Measurements from ENCODE around the gene ZNF577. TPM values are rescaled to one million over a fixed set of nuclear protein-coding genes. Genes with fewer than 3 reads are reported as not detected.
A peak's percentile ranks its signal among the peaks of the same experiment; 100 is the strongest.
"Not testable (repeated sequence)": the region's sequence is repeated elsewhere in the genome, so short reads cannot be mapped to it uniquely, and the experiment has no call there.

ZNF577 gene
- polyA plus RNA-seq (ENCODE audit: insufficient read length in 3 of 3): 10 to 100 TPM; 40.9 to 59.4 (median 43.7) TPM
- long read RNA-seq, donor 1, transcript ZNF577-218 (7 exons, 1,865 nt): major isoform, 5 of 20 reads
- long read RNA-seq, donor 1, partial matches to known transcripts: 13 of 20 reads
- long read RNA-seq, donor 1, other reads (novel, unspliced or antisense): 0 of 20 reads
- long read RNA-seq, donor 2, transcript ZNF577-218 (7 exons, 1,865 nt): major isoform, 7 of 27 reads
- long read RNA-seq, donor 2, partial matches to known transcripts: 14 of 27 reads
- long read RNA-seq, donor 2, other reads (novel, unspliced or antisense): 0 of 27 reads
- long read RNA-seq, donor 3, partial matches to known transcripts: 6 of 7 reads
- long read RNA-seq, donor 3, other reads (novel, unspliced or antisense): 0 of 7 reads
- long read RNA-seq, donor 4, partial matches to known transcripts: 6 of 12 reads
- long read RNA-seq, donor 4, other reads (novel, unspliced or antisense): 0 of 12 reads
- long read RNA-seq, donor 5, partial matches to known transcripts: 0 of 3 reads
- long read RNA-seq, donor 5, other reads (novel, unspliced or antisense): 0 of 3 reads
- long read RNA-seq, donor 6, transcript ZNF577-218 (7 exons, 1,865 nt): minor isoform, 6 of 22 reads
- long read RNA-seq, donor 6, transcript ZNF577-204 (6 exons, 2,758 nt): major isoform, 8 of 22 reads
- long read RNA-seq, donor 6, partial matches to known transcripts: 7 of 22 reads
- long read RNA-seq, donor 6, other reads (novel, unspliced or antisense): 0 of 22 reads
- long read RNA-seq, donor 7, partial matches to known transcripts: 0 of 5 reads
- long read RNA-seq, donor 7, other reads (novel, unspliced or antisense): 0 of 5 reads
- long read RNA-seq, donor 8, partial matches to known transcripts: 9 of 9 reads
- long read RNA-seq, donor 8, other reads (novel, unspliced or antisense): 0 of 9 reads
- long read RNA-seq, donor 9, partial matches to known transcripts: 32 of 39 reads
- long read RNA-seq, donor 9, other reads (novel, unspliced or antisense): 0 of 39 reads
- long read RNA-seq, donor 10, partial matches to known transcripts: 14 of 19 reads
- long read RNA-seq, donor 10, other reads (novel, unspliced or antisense): 0 of 19 reads
- long read RNA-seq, donor 11, partial matches to known transcripts: 11 of 14 reads
- long read RNA-seq, donor 11, other reads (novel, unspliced or antisense): 0 of 14 reads
- long read RNA-seq, donor 12, transcript ZNF577-218 (7 exons, 1,865 nt): major isoform, 5 of 22 reads
- long read RNA-seq, donor 12, partial matches to known transcripts: 14 of 22 reads
- long read RNA-seq, donor 12, other reads (novel, unspliced or antisense): 0 of 22 reads
- long read RNA-seq, donor 13, partial matches to known transcripts: 0 of 5 reads
- long read RNA-seq, donor 13, other reads (novel, unspliced or antisense): 0 of 5 reads
- long read RNA-seq, donor 14, partial matches to known transcripts: 9 of 14 reads
- long read RNA-seq, donor 14, other reads (novel, unspliced or antisense): 0 of 14 reads
- long read RNA-seq, donor 15, transcript ZNF577-218 (7 exons, 1,865 nt): major isoform, 6 of 26 reads
- long read RNA-seq, donor 15, partial matches to known transcripts: 17 of 26 reads
- long read RNA-seq, donor 15, other reads (novel, unspliced or antisense): 0 of 26 reads
- long read RNA-seq, donor 16, transcript ZNF577-218 (7 exons, 1,865 nt): major isoform, 8 of 20 reads
- long read RNA-seq, donor 16, partial matches to known transcripts: 9 of 20 reads
- long read RNA-seq, donor 16, other reads (novel, unspliced or antisense): 0 of 20 reads

- DNase-seq: peak; percentile 96
Observed at GRCh38 chr19:51887522-51888498, at the start of gene ZNF577. Gene ZNF577, minus strand, starts transcription at chr19:51887951. Its CDS starts 7,569 bp downstream, at chr19:51880382.

- DNase-seq: no peak
Observed at GRCh38 chr19:51931921-51932320, 44.2 kb upstream of the ZNF577 start.

DNA sequence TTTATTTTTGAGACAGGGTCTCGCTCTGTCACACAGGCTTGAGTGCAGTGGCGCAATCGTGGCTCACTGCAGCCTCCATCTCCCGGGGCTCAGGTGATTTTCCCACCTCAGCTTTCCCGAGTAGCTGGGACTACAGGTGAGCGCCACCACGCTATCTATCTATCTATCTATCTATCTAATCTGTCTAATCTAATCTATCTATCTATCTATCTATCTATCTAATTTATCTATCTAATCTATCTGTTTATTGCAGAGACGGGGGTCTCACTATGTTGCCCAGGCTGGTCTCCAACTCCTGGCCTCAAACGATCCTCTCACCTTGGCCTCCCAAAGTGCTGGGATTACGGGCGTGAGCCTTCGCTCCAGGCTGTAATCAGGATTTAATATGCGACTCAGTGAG is 40.1 kb upstream of the ZNF577 start:
- DNase-seq: no peak

DNA sequence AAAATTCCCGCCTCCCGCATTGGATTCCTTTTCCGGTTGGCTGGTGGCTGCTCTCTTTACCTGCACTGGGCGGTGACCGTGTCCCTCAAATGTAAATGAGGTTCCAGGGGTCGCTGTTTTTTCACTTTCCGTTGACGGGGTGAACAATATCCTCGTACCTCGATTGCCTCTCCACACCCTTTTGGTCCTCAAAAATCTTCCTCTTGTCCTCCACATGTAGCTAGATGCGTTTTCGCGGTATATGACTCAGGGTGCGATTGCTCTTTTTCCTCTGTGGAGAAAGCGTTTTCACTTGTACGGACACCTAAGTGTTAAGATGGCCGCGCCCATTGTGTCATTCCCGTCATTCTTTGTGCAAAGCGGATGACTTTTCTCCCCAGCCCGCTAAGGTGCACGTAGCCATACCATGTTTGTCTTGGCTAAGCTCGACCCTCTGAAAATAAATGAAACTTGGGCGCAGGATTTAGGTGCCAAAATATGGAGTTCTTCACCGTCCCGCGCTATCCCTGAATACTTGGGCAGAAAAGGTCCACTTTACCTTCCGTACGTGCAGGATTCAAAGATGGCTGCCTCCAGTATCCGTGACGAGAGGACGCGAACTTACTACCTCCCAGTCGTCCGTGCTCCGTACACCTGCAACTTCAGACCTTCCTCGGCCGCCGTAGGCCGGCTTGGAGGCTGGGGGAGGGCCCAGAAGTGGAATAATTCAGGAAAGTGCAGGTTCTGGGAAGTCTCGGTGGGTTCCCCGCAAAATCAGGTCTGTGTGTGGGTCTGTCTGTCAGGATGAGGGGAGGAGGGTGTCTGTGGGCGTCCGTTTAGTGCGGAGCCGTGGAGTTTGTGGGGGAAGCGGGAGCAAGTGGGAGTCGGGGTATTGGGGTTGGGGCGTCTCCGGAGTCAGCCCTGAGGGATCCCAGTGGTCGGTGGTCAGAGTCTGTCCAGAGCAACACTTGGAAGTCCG is 39.3 kb upstream of the ZNF577 start, which contains the start of gene ZNF613:
Gene ZNF613, plus strand, starts transcription at position 689 of the 958 bp plus-strand sequence. CDS start 8,749 bp downstream, outside the sequence.
- peak; percentile 95 for DNase-seq

- no peak for DNase-seq
Observed at GRCh38 chr19:51926426-51926783, 38.7 kb upstream of the ZNF577 start.

- DNase-seq: no peak
Observed at GRCh38 chr19:51921949-51922348, 34.2 kb upstream of the ZNF577 start.

DNA sequence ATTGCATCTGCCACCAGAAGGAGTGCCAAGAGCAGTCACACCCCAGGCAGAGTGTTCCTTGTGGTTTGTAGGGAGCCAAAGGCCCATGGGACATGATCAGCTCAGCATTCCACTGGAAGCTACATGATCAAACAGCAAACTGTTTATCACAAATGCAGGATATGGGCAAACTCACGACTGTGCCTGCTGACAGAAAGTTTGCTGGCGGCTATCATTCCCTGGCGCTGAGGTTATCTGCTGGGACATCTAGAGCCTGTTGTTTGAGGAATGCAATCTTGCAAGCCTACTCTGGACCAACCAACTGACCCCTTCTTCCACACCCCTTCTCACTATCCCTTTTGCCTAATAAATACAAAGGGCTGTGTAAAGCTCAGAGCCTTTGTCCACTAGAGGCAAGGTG is 31.9 kb upstream of the ZNF577 start:
- no peak for DNase-seq

DNA sequence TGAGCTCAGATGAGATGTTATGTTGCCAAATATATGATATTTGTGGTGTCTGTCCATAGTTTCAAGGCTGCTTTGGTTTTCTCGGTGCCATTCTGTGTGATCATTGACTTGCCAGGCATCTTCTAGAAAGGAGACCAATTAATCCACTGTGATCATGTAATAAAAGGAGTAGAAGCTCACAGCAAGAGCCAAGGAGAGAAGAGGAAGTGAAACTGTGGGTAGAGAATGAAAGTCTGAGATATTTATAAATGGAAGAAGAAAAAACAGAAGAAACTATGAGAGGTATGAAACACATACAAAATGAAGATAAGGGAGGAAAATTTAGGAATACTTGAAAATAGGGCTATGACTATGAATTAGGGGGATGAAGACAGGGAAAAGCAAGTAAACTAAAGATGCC is 28.4 kb upstream of the ZNF577 start:
- DNase-seq: no peak

GRCh38 chr19:51915324-51915867 is 27.6 kb upstream of the ZNF577 start:
- DNase-seq: no peak

GRCh38 chr19:51907981-51908380 is 20.2 kb upstream of the ZNF577 start:
- not testable (repeated sequence) for DNase-seq

DNA sequence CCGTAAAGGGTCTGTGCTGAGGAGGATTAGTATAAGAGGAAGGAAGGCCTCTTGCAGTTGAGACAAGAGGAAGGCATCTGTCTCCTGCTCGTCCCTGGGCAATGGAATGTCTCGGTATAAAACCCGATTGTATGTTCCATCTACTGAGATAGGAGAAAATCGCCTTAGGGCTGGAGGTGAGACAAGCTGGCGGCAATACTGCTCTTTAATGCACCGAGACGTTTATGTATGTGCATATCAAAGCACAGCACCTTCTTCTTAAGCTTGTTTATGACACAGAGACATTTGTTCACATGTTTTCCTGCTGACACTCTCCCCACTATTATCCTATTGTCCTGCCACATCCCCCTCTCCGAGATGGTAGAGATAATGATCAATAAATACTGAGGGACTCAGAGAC is 18.4 kb upstream of the ZNF577 start:
- not testable (repeated sequence) for DNase-seq

DNA sequence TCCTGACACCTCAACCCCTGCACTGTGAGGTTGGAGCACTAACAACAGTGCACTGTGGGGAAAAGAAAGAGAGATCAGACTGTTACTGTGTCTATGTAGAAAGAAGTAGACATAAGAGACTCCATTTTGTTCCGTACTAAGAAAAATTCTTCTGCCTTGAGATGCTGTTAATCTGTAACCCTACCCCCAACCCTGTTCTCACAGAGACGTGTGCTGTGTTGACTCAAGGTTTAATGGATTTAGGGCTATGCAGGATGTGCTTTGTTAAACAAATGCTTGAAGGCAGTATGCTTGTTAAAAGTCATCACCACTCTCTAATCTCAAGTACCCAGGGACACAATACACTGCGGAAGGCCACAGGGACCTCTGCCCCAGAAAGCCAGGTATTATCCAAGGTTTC is 17.9 kb upstream of the ZNF577 start:
- DNase-seq: not testable (repeated sequence)

GRCh38 chr19:51905206-51905605 is 17.5 kb upstream of the ZNF577 start:
- no peak for DNase-seq

DNA sequence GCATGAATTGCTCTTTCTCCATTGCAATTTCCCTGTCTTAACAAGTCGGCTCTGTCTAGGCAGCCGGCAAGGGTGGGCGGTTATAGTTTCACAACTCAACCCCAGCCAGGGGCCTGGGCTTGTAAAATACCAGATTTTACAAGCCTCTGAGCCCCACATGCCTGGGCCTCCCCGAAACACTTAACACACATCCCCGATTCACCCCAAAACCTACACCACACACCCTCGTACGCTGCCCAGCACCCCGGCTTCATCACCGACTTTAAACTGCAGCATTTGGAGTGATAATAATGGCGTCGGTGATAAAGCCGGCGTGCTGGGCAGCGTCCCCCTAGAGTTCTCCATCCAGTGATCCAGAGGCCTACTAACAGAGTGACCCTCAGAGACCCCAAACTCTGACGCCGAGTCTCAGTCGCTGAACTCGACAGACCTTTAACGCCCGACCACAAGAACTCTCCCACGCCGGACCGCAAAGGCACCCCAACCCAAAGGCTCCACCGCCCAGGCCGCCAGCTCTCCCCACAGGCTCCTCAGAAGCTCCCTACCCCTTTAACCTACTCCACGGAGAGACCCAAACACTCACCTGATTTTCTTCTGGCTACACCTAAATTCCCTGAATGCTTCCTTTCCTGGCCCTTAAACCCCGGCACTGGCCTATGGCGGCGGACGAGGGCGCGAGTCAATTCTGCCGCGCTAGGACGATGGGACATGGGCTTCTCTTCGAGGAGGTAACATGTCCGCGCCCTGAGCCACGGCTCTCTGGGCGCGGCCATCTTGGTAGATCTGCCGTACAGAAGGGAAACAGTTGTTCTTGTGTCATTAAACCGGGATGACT is 16.8 kb upstream of the ZNF577 start, which contains the start of gene ZNF649:
Gene ZNF649, minus strand, starts transcription at position 687 of the 835 bp plus-strand sequence. CDS start 4,910 bp downstream, outside the sequence.
- DNase-seq: peak; percentile 89

GRCh38 chr19:51903192-51903591 is 15.4 kb upstream of the ZNF577 start:
- no peak for DNase-seq

DNA sequence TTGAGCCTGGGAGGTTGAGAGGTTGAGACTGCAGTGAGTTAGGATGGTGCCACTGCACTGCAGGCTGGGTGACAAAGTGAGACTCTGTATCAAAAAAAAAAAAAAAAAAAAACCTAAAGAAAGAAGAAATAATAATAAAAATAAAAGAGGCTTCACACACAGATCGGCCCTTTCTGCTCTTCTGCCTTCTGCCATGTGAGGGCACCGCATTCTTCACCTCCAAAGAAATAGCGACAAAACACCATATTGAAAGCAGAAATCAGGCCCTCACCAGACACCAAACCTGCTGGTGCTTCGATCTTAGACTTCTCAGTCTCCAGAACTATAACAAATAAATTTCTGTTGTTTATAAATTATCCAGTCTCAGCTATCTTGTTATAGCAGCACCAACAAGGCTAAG is 14.1 kb upstream of the ZNF577 start:
- no peak for DNase-seq
